ENCODE measurements around the gene AP2A2.

The AP2A2 gene

DNA sequence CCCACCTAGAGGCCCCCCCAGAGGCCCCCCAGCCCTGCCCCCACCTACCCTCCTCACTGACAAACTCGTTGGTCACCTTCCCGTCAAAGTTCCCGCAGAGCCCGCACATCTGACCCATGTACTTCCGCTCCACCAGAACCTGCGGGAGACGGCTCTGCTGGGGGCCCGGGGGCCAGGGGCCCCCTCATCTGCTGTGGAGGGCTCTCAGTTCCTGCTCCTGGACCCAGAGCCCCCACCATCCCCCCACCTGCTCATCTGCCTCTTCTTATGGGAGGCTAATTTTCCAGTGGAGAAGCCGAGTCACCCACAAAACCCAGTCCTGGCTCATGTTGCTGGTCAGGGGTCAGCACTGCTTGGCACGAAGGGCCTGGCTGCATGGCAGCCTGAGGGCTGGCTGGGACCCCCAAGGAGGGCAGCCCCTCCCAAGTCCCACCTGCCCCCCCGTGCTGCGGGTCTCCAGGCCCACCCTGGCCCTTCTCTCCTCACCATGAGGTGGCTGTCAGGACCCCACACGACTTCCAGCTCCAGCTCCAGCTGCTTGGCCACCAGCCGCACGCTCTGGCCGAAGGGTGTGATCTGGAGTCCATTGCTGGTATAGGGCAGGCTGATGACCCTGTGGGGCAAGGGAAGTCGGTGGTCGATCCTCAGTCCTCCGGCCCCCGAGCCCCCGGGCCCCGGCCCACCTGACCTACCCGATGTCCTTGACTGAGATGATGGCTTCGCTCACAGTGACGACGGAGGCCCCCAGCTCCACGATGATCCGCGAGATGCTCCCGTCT, 105.6 kb downstream of the AP2A2 start:
- no peak for FAIRE-seq

DNA sequence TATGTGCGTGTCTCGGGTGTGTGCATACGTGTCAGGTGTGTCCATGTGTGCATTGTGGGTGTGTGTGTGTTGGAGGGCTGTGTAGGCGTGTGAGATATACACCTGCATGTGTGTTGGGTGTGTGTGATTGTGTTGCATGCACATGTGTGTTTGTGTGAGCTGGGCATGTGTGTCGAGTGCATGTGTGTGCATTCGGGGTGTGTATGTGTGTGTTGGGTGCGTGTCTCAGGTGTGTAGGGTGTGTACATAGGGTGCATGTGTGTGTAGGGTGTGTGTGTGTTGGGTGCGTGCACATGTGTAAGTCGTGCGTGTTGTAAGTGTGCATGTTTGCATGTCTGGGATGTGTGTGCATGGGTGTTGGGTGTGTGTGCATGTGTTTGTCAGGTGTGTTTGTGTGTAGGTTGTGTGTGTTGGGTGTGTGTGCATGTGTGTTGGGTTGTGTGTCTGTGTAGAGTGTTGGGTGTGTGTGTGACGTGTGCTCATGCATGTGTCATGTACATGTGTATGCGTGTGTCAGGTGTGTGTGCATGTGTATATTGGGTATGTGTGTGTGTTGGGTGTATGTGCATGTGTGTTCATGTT, 106.7 kb downstream of the AP2A2 start:
- FAIRE-seq: no peak

DNA sequence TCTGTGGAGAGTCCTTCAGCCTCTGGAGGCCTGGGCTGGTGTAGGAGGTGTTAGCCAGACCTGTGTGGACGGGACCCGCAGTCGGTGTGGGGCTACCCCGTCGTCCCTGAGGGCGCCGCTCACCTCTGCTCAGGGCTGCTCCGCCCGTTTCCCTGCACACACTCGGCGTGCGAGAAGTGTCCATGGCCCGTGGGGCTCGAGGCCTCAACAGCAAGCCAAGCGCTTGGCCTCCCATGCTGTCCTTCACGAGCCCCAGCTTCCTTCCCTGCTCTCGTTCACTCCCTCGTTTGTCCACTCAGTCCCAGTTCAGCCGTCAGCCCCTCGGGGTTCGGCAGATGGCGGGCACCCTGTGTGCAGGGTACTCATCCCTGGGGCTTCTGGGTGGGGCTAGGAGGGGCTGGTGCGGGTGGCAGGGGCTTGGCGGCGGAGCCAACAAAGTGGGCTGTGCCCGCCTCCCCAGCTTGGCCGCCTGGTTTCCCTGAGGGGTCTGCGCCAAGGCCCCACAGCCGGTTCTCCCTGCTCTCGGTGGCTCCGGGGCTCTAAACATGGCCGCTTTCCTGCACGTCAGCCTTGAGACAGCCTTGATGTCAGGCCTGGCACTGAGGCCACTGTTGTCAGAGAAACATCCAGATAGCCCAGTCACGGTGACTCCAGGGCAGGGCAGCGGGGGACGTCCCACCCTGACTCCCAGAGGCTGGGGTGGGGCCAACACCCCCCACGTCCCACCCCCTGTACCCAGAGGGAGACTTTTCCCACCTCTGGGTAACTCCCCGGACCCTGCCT, 107.5 kb downstream of the AP2A2 start:
- FAIRE-seq: no peak

DNA sequence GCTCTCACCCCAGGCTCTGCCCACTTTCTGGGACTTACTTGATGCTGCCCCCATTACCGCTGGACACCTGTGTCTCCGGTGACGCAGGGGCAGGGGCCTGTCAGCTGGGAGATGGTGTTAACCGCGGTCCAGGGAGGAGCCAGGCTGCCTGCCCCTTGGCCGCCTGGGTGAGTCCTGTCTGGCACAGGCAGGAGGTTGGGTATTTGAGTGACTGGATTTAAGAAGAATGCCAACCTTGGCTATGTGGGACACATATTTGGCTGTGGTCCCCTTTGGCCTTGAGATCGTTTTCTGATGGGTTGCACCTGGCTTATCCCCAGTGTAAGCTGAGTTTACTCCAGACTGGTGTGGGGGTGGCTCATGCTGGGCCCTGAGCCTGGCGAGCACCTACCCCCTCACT, 108.3 kb downstream of the AP2A2 start:
- FAIRE-seq: no peak

DNA sequence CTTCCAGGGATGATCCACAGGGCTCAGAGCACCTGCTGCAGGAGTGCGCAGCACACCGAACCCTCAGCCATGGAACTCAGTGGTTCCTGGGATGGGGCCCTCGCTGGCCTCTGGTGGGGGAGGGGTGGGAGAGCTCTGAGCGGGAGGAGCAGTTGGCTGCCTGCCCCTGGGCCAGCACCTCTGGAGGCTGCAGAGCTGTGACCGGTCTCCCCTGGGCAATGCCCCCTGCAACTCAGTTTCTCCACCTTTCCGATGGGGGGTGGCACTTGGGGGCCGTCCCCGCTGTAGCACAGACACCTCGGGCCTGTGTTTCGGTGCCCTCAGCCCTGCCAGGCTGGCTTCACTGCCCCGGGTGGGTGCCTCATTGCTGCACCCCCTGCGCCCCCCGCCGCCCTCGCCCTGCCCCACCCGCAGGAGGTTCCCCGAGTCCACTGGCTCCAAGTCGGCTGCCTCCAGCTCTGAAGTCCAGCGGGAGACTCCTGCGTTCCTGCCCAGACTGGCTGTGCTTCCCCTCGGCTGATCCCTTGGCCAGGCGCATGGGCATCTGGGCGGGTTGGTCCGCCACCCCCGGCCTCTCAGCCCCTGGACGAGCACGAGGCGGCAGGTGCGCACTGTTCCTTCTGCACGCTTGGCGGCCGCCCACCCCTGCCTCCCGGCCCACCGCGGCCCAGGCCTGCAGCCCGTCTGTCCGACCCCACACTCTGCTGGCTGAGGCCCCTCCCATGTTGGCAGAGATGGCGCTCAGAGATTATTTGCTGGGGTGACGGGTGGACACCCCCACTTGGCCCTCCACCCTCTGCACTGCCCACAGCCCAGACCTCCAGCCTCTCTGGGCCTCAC, 109.0 kb downstream of the AP2A2 start:
- no peak for FAIRE-seq

DNA sequence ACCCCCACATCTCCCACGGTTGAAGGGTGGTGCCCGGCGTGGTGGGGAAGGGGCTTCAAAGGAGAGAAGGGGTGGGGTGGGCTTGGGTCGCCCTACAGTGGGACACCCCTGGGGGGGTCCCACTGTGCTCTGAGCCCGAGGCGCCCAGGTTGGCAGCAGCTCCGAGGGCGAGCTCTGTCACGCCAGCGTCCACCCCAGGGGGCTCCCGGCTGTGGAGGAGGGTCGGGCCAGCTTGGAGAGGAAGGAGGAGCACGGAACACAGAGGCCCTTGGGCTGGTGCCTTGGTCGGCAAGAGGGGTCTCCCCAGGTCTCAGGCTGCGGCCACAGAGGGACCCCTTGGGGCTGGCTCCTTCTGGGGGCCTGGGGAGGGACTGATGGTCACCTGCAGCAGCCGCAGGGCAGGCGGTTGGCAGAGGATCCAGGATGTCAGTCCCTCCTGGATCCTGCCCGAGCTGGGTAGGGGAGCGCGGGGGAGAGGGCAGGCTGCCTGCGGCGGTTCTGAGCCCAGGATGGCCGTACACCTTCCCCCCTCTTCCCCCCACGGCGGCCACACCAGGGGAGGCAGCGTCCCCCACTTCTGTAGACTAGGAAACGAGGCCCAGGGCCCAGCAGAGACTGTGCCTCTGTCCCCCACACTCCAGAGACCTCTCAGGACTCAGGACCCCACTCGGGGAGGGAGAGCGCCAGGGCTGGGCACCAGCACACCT, 110.1 kb downstream of the AP2A2 start:
- FAIRE-seq: no peak

DNA sequence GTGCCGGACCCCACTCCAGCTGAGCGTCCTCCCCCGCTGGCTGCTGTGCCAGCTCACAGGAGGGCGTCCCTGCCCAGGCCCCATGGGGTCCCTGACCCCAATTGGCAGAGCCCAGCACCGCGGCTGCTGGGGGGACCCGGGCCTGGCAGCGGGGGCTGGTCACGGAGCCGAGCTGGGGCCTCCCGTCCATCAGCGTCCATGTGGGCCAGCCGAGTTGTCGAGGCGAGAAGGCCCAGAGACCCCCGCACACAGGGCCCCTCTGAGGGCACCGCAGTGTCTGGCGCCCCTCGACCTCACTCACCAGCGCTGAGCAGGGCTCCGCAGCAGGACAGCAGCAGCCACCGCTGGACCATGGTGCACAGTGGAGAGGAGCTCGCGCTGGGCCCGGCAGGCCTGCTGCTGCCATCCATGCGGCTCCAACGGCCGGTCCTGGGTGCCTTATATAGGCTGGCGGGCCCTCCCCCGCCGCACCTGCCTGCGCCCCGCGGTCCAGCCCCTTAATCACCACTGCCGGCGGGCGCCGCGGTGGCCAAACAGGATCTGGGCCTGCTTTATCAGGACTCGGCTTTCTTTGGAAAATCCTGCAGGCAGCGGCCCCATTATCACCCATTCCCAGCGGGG, 110.7 kb downstream of the AP2A2 start, which contains the start of gene MUC6:
TSS of gene MUC6 (minus strand) at position 416 of the 621 bp plus-strand sequence. CDS start at position 353, 63 bp downstream.
- FAIRE-seq: no peak

DNA sequence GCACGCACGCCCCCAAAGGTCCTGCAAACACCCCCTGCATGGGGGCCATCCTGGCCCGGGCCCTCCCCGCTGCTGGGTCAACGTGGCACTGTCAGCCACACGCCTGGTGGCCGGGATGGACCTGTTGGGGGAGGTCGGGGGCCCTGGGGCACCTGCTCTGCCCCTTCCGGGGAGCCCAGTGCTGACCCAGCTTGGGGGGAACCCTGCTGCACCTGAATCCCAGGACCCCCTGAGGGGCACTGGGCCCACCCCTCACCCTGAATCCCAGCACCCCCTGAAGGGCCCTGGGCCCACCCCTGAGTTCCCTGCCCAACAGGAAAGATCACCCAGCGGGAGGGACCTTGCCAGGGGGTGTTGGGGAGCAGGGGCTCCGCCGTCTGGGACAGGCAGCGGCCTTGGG, 111.3 kb downstream of the AP2A2 start:
- no peak for FAIRE-seq

DNA sequence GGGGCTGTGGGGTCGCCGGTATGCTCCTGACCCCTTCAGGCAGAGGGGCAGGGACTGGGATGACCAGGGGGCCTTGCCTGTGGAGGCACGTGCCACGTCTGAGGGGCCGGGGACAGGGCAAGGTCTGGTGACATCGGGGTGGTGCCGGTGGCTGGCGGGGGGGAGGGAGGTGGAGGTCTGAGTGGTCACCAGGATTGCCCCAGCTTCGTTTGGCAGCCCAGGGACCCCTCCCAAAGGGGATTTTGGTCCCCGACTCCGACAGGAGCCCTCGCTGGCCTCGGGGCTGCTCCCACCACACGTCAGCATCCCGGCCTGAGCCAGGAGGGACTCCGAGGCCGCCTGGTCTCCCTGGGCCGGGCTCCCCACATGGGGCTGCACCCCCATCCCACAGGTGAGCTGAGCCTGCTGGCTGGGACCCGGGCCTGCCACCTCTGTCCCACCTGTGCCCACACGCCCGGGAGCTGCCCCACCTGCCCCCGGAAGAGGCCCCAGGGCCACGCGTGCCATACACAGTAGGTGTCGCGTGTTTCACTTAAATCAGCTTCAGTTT, 111.9 kb downstream of the AP2A2 start:
- FAIRE-seq: no peak

DNA sequence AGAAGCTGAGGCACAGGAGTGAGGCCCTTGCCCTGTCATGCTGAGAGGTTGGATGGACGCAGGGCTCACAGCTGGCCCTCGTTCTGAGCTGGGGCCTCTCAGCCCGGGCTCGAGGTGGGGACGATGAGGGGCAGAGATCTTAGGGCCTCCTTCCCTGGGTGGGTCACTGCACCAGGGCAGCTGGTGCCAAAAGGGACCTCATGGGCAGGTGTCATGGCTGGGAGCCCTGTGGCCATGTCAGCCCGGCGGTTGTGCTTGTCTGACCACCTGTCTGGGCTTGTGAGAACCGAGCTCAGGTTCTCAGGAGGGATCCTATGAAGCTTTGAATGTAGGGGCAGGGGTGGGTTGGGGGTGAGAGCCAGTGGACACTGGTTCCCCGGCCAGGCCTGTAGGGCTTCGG, 112.7 kb downstream of the AP2A2 start:
- FAIRE-seq: no peak

DNA sequence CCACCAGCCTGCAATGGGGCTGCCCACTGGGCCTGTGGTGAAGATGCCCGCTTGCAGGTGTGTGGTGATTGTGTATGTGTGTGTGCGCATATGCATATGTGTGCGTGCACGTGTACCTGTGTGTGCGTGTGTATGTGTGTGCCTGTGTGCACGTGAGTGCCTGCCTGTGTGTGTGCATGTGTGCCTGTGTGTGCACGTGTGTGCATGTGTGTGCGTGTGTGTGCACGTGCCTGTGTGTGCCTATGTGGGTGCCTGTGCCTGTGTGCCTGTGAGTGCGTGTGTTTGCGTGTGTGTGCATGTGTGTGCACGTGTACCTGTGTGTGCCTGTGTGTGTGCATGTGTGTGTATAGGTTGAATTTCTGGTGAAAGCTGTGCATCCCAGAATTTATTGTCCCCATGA, 113.3 kb downstream of the AP2A2 start:
- FAIRE-seq: no peak

DNA sequence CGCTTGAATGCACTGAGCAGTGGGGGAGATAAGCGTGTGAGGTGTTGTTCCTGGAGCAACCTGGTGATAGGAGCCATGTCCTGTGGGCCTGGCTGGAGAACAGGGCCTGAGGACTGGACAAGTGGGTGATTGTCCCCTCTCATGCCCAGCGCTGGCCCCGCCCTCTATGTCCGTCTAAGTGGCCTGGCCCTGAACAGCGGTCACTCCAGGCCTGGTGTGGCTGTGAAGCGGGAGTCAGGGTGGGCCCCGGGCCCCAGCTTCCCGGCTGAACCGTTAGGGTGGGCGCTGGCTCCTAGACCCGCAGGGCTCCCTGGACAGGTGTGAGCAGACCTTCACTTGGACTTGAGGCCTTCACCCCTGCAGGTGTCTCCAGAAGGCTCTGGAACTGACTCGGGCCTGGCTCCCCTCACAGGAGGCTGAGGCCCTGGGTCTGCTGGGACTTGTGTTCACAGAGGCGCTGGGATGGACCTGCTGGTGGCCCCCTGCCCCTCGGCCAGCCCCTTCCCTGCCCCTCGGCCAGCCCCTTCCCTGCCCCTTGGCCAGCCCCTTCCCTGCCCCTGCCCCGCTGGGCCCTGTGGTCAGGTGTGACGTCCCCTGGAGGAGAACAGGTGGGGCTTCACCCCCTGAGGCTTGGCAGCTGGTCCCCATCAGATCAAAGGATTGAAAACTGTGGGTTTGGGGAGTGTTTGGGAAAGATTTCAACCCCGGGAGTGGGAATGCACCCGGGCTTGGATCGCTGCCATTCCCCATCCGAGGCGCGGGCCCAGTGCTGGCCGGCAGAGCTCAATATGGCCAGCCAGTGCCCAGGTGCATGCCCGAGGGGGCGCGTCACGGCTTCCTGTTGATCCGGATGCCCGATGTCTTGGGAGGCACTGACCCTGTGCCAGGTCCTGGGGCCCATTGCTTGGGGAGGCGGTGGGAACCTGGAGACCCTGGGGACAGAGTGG, 114.1 kb downstream of the AP2A2 start:
- no peak for FAIRE-seq

DNA sequence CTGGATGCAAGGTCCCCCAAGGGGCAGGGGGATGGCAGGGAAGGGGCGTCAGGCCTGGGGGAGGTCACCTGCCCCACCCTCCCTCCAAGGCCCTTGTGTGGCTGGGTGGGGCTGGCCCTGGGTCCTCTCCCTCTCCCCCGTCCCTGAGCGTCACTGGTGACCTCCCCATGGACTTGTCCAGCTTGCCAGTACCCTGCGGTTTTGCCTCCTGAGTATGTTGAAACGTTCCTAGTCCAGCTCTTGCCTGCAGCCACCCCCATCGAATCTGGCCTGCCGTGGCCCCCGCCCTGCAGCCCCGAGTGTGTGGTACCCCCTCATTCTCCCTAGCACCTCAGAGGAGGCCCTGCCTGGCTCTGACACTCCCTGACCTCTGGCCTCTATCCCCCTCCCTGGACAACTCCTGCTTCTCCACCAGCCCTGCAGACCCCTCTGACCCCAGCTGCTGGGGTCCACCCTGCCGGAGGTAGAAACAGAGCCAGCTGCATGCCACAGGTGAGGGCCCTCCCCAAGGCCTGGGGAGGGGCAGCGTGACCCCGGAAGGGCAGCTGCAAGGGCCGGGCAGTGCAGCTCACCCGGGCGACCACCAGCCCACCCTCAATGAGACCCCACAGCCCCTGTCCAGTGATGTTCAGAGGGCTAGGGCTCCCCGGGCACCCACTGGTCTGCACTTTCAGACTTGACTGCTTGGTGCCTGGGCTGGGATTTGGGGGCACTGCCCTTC, 114.9 kb downstream of the AP2A2 start:
- no peak for FAIRE-seq

DNA sequence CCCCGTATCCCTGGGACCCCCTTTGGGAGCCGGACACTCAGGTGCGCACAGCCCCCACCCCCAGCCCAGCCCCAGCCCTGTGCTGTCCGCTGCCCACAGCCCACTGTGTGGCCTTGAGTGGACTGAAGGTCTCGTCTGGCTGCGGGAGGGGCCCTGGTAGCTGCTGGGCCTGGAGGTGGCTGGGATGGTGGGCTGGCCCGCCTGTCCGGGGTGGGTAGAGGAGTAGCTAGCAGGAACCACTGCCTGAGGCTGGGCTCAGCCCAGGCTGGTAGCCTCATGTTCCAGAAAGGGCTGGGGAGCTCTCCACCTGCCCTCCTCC, 115.4 kb downstream of the AP2A2 start:
- no peak for FAIRE-seq

DNA sequence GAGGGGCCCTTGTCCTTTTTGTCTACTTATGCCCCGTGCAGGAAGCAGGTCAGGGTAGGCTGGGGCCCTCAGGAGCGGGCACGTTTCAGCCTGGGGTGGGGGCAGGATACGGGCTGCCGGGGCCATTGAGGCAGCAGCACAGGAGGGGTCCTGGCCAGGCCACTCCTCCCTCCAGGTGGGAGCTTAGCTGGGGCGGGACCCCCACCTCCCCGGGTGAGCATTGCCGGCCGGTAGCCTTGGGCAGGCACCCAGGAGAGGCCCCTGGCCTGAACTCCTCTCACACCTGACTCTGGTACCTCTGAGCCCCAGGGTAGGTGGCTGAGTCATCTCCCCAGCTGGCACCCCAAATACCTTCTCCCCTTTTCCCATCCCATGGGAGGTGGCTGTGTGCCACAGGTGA, 115.8 kb downstream of the AP2A2 start:
- FAIRE-seq: no peak

DNA sequence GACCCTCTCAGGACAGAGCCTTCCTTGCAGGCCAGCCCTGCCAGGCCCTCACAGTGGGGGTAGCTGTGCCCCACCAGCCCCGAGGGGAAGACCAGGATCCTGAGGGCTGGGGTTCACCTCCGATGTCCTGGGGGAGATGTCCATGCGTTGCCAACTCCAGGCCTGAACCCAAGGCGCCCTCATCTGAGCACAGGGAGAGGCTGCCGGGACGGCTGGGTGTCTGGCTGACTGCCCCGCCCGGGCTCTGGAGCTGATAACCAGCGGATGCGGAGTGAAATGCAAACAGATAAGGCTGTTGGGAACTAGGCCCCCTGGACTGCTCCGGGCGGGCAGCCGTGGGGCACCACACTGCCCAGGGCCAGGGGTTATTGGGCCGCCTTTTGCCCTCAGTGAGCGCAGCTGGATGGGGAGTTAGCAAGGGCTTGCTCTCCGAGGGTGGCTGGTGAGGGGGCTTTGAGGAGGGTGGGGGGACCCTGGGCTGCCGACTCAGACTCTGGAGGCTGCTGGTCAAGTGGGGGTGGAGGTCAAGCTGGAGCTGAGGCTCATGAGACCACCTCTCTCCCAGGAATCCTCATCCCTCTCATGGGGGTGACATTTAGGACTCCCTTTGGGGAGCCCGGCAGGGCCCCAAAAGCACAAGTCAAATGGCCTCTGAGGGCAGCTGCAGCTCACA, 116.4 kb downstream of the AP2A2 start:
- no peak for FAIRE-seq

DNA sequence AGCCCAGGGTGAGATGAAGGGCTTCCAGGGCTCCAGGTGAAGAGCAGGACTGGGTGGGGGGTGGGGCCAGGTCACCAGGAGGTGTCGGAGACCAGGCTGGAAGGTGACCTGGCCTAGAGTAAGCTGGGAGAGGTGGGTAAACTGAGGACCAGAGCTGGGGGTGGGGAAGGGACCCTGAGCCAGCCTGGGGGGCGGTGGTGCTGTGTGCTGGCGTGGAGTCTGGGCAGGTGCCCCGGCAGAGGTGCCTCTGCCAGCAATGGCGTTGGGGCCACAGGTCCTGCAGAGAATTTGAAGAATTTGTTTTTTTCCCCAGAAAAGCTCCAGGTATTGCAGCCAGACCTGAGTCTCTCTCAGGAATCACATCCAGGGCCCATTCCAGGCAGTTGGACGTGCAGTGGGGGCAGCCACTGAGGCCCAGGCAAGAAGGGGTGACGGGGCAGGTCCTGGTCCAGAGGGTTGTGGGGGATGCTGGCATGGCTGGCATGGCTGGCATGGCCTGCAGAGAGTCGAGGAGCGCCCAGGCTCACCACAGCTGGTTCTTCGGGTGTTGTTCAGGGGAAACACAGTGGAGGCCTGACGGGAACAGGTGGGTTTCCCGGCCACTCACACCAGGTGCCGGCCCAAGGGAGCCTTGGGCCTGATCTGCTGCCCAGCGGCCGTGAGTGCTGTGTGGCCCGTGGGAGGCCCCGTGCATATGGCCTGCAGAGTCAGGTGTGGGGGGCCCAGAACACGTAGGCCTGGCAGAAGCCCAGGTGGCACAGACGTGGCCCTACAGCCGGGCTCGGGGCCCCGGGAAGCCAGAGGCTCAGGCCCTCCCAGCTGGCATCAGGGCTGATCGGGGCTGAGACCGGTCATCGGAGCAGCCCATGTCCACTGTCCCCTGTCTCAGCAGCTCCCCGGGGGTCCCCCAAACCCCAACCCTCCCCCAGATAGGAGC, 117.2 kb downstream of the AP2A2 start:
- no peak for FAIRE-seq

DNA sequence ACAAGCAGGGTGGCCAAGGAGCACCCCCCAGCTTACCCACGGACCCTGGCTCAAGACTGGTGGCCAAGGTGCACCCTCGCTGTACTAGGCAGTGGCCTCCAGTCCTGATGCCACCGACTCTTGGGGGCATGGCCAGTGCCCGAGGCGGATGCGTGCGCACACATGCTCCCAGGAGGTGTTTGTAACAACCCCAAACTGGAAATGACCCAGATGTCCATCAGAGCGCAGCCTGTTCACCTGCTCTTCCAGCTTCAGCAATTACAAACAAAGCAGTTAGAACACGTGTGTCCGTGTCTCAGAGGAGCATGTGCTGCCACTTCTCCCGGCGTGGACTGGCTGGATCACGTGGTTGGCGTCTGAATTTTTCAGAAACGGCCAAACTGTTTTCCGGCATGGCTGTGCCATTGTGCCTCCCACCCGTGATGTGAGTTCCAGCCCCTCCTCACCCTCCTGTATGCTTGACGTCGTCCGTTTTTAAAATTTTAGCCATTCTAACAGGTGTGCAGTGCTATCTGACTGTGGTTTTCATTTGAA, 118.0 kb downstream of the AP2A2 start:
- no peak for FAIRE-seq

Measured in A204.1 (cell line).